Fibroblast of the aortic adventitia (primary cell): ENCODE data around the gene CDC23. TPM values are rescaled to one million over a fixed set of nuclear protein-coding genes. Genes with fewer than 3 reads are reported as not detected.
"Not testable (repeated sequence)": the region's sequence is repeated elsewhere in the genome, so short reads cannot be mapped to it uniquely, and the experiment has no call there.

Experiments used
- DNase-seq: peaks from one replicate; pipeline ENCODE4 v3.0.0-alpha.2; 2010; ENCODE audit warnings: low read depth
- H3K4me3 ChIP-seq: 2 replicates; pipeline ENCODE4 v1.5.1; 2011; ENCODE audit warnings: low read depth, mild to moderate bottlenecking, control low read depth, low read length, moderate library complexity
- CTCF ChIP-seq: IDR thresholded peaks from 2 replicates; pipeline ENCODE4 v1.5.1; 2011; ENCODE audit warnings: mild to moderate bottlenecking, low read length, control low read depth, inconsistent platforms; ENCODE audit not compliant: insufficient read depth
- total RNA-seq: library from RNA; depleted of rRNA; stranded (reverse); fragments of >200 nt; gene quantifications from 2 replicates; pipeline ENCODE4 v1.2.3, GENCODE V29; 2012; ENCODE audit warnings: low replicate concordance

CDC23 gene
- total RNA-seq, 1 donor: 31.4 TPM

GRCh38 chr5:138170299-138170698 lies 42.8 kb downstream of the CDC23 start:
- no peak overlapping the region for H3K4me3 ChIP-seq
- TF ChIP-seq CTCF: no peak
- DNase-seq: no peak

- H3K4me3 ChIP-seq: no peak overlapping the region
- no peak for TF ChIP-seq CTCF
- no peak for DNase-seq
Measured at GRCh38 chr5:138169124-138169523, 44.0 kb downstream of the CDC23 start.

- no peak for DNase-seq
- no peak overlapping the region for H3K4me3 ChIP-seq
Measured at GRCh38 chr5:138163721-138164120, 49.4 kb downstream of the CDC23 start.

GRCh38 chr5:138160706-138161105 lies 52.4 kb downstream of the CDC23 start:
- TF ChIP-seq CTCF: no peak
- H3K4me3 ChIP-seq: no peak overlapping the region
- DNase-seq: no peak

More at GRCh38 chr5:138163721-138164120, 49.4 kb downstream of the CDC23 start:
- TF ChIP-seq CTCF: no peak

- no peak for TF ChIP-seq CTCF
- no peak overlapping the region for H3K4me3 ChIP-seq
Measured at GRCh38 chr5:138159666-138160065, 53.5 kb downstream of the CDC23 start.

GRCh38 chr5:138157626-138158025 lies 55.5 kb downstream of the CDC23 start:
- DNase-seq: no peak
- TF ChIP-seq CTCF: no peak
- H3K4me3 ChIP-seq: no peak overlapping the region

More at GRCh38 chr5:138159666-138160065, 53.5 kb downstream of the CDC23 start:
- DNase-seq: no peak

GRCh38 chr5:138155977-138156376 lies 57.1 kb downstream of the CDC23 start:
- DNase-seq, H3K4me3 ChIP-seq: not testable (repeated sequence)
